ENCODE data around the gene FAM209B. TPM values are rescaled to one million over a fixed set of nuclear protein-coding genes. Genes with fewer than 3 reads are reported as not detected.
A peak's percentile ranks its signal among the peaks of the same experiment; 100 is the strongest.
"Not testable (repeated sequence)": the region's sequence is repeated elsewhere in the genome, so short reads cannot be mapped to it uniquely, and the experiment has no call there.

The FAM209B gene
- total RNA-seq (2021): 0.33 and 0.92 TPM in 2 replicates
- long read RNA-seq: 0 reads

- H3K4me1 ChIP-seq (ENCODE audit: insufficient read depth, low read length); H3K4ac ChIP-seq (ENCODE audit: low read depth, low read length); H3K18ac ChIP-seq (ENCODE audit: insufficient read length, low read depth, low read length); DNase-seq; H2BK5ac ChIP-seq (ENCODE audit: insufficient read length, low read length); H3K36me3 Mint-ChIP-seq (ENCODE audit: insufficient read depth in 1 of 3, low read depth in 3 of 3); H4K5ac ChIP-seq (ENCODE audit: insufficient read length, low read depth, low read length); H4K20me1 ChIP-seq (ENCODE audit: control insufficient read depth, insufficient read depth, insufficient read length); H3K56ac ChIP-seq (ENCODE audit: insufficient read length, low read depth, low read length); H3K79me2 ChIP-seq (ENCODE audit: insufficient read depth, low read length); H3K4me1 Mint-ChIP-seq; H3K79me1 ChIP-seq (ENCODE audit: insufficient read depth, low read depth, low read length, poor library complexity, severe bottlenecking); H2BK20ac ChIP-seq (ENCODE audit: low read depth, low read length, poor library complexity, severe bottlenecking); H2AK5ac ChIP-seq (ENCODE audit: insufficient read length, low read length); H3K9ac ChIP-seq (ENCODE audit: extremely low read depth, insufficient read length, low read length); H4K8ac ChIP-seq (replicated peaks; ENCODE audit: insufficient read length, low read depth, low read length); H3K27ac ChIP-seq (ENCODE audit: insufficient read length, low read depth, low read length); H3K9me3 ChIP-seq (ENCODE audit: control insufficient read depth, low read depth, low read length); H2BK12ac ChIP-seq (ENCODE audit: insufficient read length, low read depth, low read length); H3K4me3 Mint-ChIP-seq; H3K23ac ChIP-seq (ENCODE audit: insufficient read length, low read depth, low read length); H3K27me3 Mint-ChIP-seq (ENCODE audit: low read depth); H3K14ac ChIP-seq (ENCODE audit: insufficient read depth, low read length); H3K23me2 ChIP-seq (ENCODE audit: insufficient read length, low read depth, low read length, poor library complexity, severe bottlenecking); H2BK120ac ChIP-seq (ENCODE audit: low read depth, low read length, poor library complexity, severe bottlenecking); H3K4me2 ChIP-seq (ENCODE audit: insufficient read depth, insufficient read length, low read length); H4K91ac ChIP-seq (ENCODE audit: insufficient read length, low read depth, low read length); H2AFZ ChIP-seq (ENCODE audit: low read length); H3K9me3 Mint-ChIP-seq; H2BK15ac ChIP-seq (ENCODE audit: low read depth, low read length); H3T11ph ChIP-seq (ENCODE audit: low read length); H3K27me3 ChIP-seq (ENCODE audit: insufficient read depth, low read length): not testable (repeated sequence)
- WGBS (ENCODE audit: extremely low coverage, insufficient read length, low lambda C conversion rate): no CpG with 5 or more reads among the region's 9 CpGs
- peak within 1 kb of the TSS in 1 of 3 experiments; percentile 64; a peak in 3 of 7 replicates for H3K27ac Mint-ChIP-seq
Measured at GRCh38 chr20:56532946-56533345, at the start of gene FAM209B. Gene FAM209B (plus strand): TSS chr20:56533246. CDS start chr20:56533342, 96 bp downstream.
